Loucy (cell line): ENCODE measurements around the gene RCE1.

Experiments
- EZH2phosphoT487 ChIP-seq: fragments of 200-600 bp; IDR thresholded peaks from 2 replicates; pipeline ENCODE4 v1.6.1; 2018; ENCODE audit warnings: antibody characterized with exemption, mild to moderate bottlenecking, moderate library complexity, borderline replicate concordance
- TF ChIP-seq, protein P1 (sequence below): fragments of 200-600 bp; sonication (generic); conservative IDR thresholded peaks from 2 replicates; pipeline ENCODE4 v1.5.1; 2014; ENCODE audit warnings: mild to moderate bottlenecking, antibody characterized with exemption, low read length

DNA sequence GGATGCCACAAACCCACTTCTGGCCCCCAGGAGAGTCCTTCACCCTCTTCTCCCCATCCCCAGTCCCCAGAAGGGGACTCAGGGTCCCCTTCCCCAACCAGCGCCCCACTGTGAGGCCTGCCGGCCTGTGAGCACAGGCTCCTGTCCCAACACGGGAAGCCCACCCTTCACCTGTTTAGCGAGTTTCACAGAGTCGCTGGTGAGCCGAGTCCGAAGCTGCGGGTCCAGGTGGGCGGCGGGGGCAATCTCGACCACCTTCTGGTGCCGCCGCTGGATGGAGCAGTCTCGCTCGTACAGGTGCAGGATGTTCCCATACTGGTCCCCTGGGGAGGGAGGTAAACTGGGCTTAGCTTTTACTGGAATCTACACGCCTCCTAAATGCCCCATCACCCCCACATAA, 26.9 kb downstream of the RCE1 start:
- TF ChIP-seq, protein P1, sequence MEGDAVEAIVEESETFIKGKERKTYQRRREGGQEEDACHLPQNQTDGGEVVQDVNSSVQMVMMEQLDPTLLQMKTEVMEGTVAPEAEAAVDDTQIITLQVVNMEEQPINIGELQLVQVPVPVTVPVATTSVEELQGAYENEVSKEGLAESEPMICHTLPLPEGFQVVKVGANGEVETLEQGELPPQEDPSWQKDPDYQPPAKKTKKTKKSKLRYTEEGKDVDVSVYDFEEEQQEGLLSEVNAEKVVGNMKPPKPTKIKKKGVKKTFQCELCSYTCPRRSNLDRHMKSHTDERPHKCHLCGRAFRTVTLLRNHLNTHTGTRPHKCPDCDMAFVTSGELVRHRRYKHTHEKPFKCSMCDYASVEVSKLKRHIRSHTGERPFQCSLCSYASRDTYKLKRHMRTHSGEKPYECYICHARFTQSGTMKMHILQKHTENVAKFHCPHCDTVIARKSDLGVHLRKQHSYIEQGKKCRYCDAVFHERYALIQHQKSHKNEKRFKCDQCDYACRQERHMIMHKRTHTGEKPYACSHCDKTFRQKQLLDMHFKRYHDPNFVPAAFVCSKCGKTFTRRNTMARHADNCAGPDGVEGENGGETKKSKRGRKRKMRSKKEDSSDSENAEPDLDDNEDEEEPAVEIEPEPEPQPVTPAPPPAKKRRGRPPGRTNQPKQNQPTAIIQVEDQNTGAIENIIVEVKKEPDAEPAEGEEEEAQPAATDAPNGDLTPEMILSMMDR, result no peak
- no peak for TF ChIP-seq EZH2phosphoT487
